RKO (cell line): ENCODE results near the gene CCDC116.
"Not testable (repeated sequence)": the region's sequence is repeated elsewhere in the genome, so short reads cannot be mapped to it uniquely, and the experiment has no call there.

Experiments used
- DNase-seq: peaks from one replicate; pipeline ENCODE4 v3.0.0-alpha.2; 2016; ENCODE audit warnings: low spot score

CCDC116 gene

GRCh38 chr22:21609556-21610157 is 22.9 kb upstream of the CCDC116 start:
- DNase-seq = not testable (repeated sequence)

- no peak for DNase-seq
Observed at GRCh38 chr22:21611210-21611977, 21.2 kb upstream of the CCDC116 start.

GRCh38 chr22:21612858-21613257 is 19.7 kb upstream of the CCDC116 start:
- DNase-seq = no peak

- DNase-seq = no peak
Observed at GRCh38 chr22:21613553-21614233, 18.9 kb upstream of the CCDC116 start.

GRCh38 chr22:21615731-21616130 is 16.8 kb upstream of the CCDC116 start:
- no peak for DNase-seq

- DNase-seq = not testable (repeated sequence)
Observed at GRCh38 chr22:21617337-21617736, 15.2 kb upstream of the CCDC116 start.

- no peak for DNase-seq
Observed at GRCh38 chr22:21621025-21621424, 11.5 kb upstream of the CCDC116 start.

- no peak for DNase-seq
Observed at GRCh38 chr22:21622011-21622918, 10.3 kb upstream of the CCDC116 start.

GRCh38 chr22:21622919-21623647 is 9.5 kb upstream of the CCDC116 start:
- DNase-seq = no peak

GRCh38 chr22:21623648-21623970 is 9.0 kb upstream of the CCDC116 start:
- no peak for DNase-seq

- peak; percentile 47 for DNase-seq
Observed at GRCh38 chr22:21624120-21624879, 8.3 kb upstream of the CCDC116 start.

GRCh38 chr22:21624880-21625791 is 7.4 kb upstream of the CCDC116 start:
- DNase-seq = no peak

GRCh38 chr22:21626073-21626734 is 6.4 kb upstream of the CCDC116 start:
- no peak for DNase-seq

- no peak for DNase-seq
Observed at GRCh38 chr22:21626735-21627469, 5.7 kb upstream of the CCDC116 start.

GRCh38 chr22:21628386-21629254 is 3.9 kb upstream of the CCDC116 start:
- peak; percentile 42 for DNase-seq

- DNase-seq = peak; percentile 95
Observed at GRCh38 chr22:21629255-21630149, 3.1 kb upstream of the CCDC116 start, which contains the start of gene YDJC. TSS of gene YDJC (minus strand) at chr22:21630022. CDS start at chr22:21630014, 8 bp downstream.
